HUDEP-2 (cell line): ENCODE data around the gene PPARG.
"Not testable (repeated sequence)": the region's sequence is repeated elsewhere in the genome, so short reads cannot be mapped to it uniquely, and the experiment has no call there.

Experiments
- DNase-seq, 76 experiments: peaks; one replicate each; lab custom pipeline; 2025; ENCODE audit not compliant: unreplicated experiment in 76 of 76; lab: John Stamatoyannopoulos, UW

The PPARG gene

GRCh38 chr3:12278566-12278965 lies 10.3 kb upstream of the PPARG start:
- no peak for DNase-seq

GRCh38 chr3:12279591-12280326 lies 9.1 kb upstream of the PPARG start:
- DNase-seq = no peak

- DNase-seq = no peak
These were observed 8.5 kb upstream of the PPARG start for GRCh38 chr3:12280357-12280806.

GRCh38 chr3:12284591-12284990 lies 4.3 kb upstream of the PPARG start:
- no peak for DNase-seq

- DNase-seq = no peak
These were observed 3.8 kb upstream of the PPARG start for GRCh38 chr3:12285003-12285555.

- not testable (repeated sequence) for DNase-seq
These were observed 3.1 kb upstream of the PPARG start for GRCh38 chr3:12285779-12286178.

- DNase-seq = no peak
These were observed 2.4 kb upstream of the PPARG start for GRCh38 chr3:12286504-12286903.

- no peak for DNase-seq
These were observed 1.7 kb upstream of the PPARG start for GRCh38 chr3:12286927-12287726.

GRCh38 chr3:12287727-12288181 lies 1.1 kb upstream of the PPARG start:
- no peak for DNase-seq

- DNase-seq = peak in 1 of 76 experiments; percentile 2
These were observed 654 bp downstream of the PPARG start for GRCh38 chr3:12289524-12289923.

- no peak for DNase-seq
These were observed 3.9 kb downstream of the PPARG start for GRCh38 chr3:12292770-12293169.

- DNase-seq = no peak
These were observed 6.2 kb downstream of the PPARG start for GRCh38 chr3:12294885-12295580.

- DNase-seq = no peak
These were observed 7.6 kb downstream of the PPARG start for GRCh38 chr3:12296511-12296910.

- DNase-seq = no peak
These were observed 10.2 kb downstream of the PPARG start for GRCh38 chr3:12299026-12299425.

GRCh38 chr3:12300137-12300536 lies 11.3 kb downstream of the PPARG start:
- DNase-seq = no peak

GRCh38 chr3:12301031-12301430 lies 12.2 kb downstream of the PPARG start:
- no peak for DNase-seq

GRCh38 chr3:12301513-12301912 lies 12.6 kb downstream of the PPARG start:
- no peak for DNase-seq

- DNase-seq = no peak
These were observed 13.7 kb downstream of the PPARG start for GRCh38 chr3:12302564-12302963.

GRCh38 chr3:12303534-12303933 lies 14.7 kb downstream of the PPARG start:
- DNase-seq = no peak

GRCh38 chr3:12303993-12304392 lies 15.1 kb downstream of the PPARG start:
- DNase-seq = no peak

GRCh38 chr3:12307136-12307535 lies 18.3 kb downstream of the PPARG start:
- DNase-seq = no peak
